GM21737 (cell line): Measurements from ENCODE around the gene NCOA5.
"Not testable (repeated sequence)": the region's sequence is repeated elsewhere in the genome, so short reads cannot be mapped to it uniquely, and the experiment has no call there.

Experiments used
- ATAC-seq: cut with Tn5 transposase; IDR thresholded peaks from one replicate; pipeline ENCODE4 v1.9.1; 2021; ENCODE audit warnings: mild to moderate bottlenecking, moderate library complexity; ENCODE audit not compliant: unreplicated experiment

NCOA5 gene

GRCh38 chr20:46121184-46121930 lies 31.6 kb upstream of the NCOA5 start:
- no peak for ATAC-seq

- no peak for ATAC-seq
These were observed 30.4 kb upstream of the NCOA5 start for GRCh38 chr20:46120136-46120535.

GRCh38 chr20:46119547-46119946 lies 29.8 kb upstream of the NCOA5 start:
- ATAC-seq, result no peak

GRCh38 chr20:46119028-46119546 lies 29.3 kb upstream of the NCOA5 start:
- peak; percentile 31 for ATAC-seq

- ATAC-seq, result peak; percentile 32
These were observed 28.8 kb upstream of the NCOA5 start for GRCh38 chr20:46118481-46119020.

- ATAC-seq, result peak; percentile 70
These were observed 28.1 kb upstream of the NCOA5 start, which contains the start of gene CD40 for GRCh38 chr20:46117704-46118467. Gene CD40 (plus strand): TSS chr20:46118314. CDS start chr20:46118344, 30 bp downstream.

- ATAC-seq, result no peak
These were observed 24.7 kb upstream of the NCOA5 start for GRCh38 chr20:46114449-46114848.

- no peak for ATAC-seq
These were observed 23.3 kb upstream of the NCOA5 start for GRCh38 chr20:46113113-46113470.

GRCh38 chr20:46112430-46113112 lies 22.8 kb upstream of the NCOA5 start:
- no peak for ATAC-seq

- no peak for ATAC-seq
These were observed 22.1 kb upstream of the NCOA5 start for GRCh38 chr20:46111836-46112212.

- peak; percentile 41 for ATAC-seq
These were observed 21.5 kb upstream of the NCOA5 start for GRCh38 chr20:46111028-46111835.

GRCh38 chr20:46108976-46109375 lies 19.2 kb upstream of the NCOA5 start:
- no peak for ATAC-seq

- ATAC-seq, result peak; percentile 71
These were observed 18.7 kb upstream of the NCOA5 start for GRCh38 chr20:46108435-46108841.

- no peak for ATAC-seq
These were observed 17.3 kb upstream of the NCOA5 start for GRCh38 chr20:46107061-46107460.

GRCh38 chr20:46104262-46104661 lies 14.5 kb upstream of the NCOA5 start:
- ATAC-seq, result no peak

- no peak for ATAC-seq
These were observed 13.2 kb upstream of the NCOA5 start for GRCh38 chr20:46102940-46103339.

GRCh38 chr20:46101957-46102356 lies 12.2 kb upstream of the NCOA5 start:
- no peak for ATAC-seq

GRCh38 chr20:46100988-46101387 lies 11.2 kb upstream of the NCOA5 start:
- ATAC-seq, result no peak

GRCh38 chr20:46100444-46100843 lies 10.7 kb upstream of the NCOA5 start:
- ATAC-seq, result not testable (repeated sequence)
